Measurements from ENCODE around the gene KMT5B. TPM values are rescaled to one million over a fixed set of nuclear protein-coding genes. Genes with fewer than 3 reads are reported as not detected.

The KMT5B gene
- total and polyA plus RNA-seq, 10 of the 15 experiments (the other 5 are each of a cell fraction or from before 2014, with no cell fraction given), result 4.7 to 21.8 (median 18.0) TPM

- TF ChIP-seq MTA2 (IDR thresholded peaks at IDR 0.05; ENCODE audit: low read depth), result no peak
These were observed 59.4 kb downstream of the KMT5B start (continued) for GRCh38 chr11:68153742-68154141.

- no peak for FAIRE-seq
- no peak for TF ChIP-seq BHLHE40 (IDR thresholded peaks at IDR 0.05; ENCODE audit: borderline replicate concordance in 1 of 2, low read depth in 2 of 2, low read length in 1 of 2)
- no peak for TF ChIP-seq CBX3 (IDR thresholded peaks at IDR 0.05; ENCODE audit: borderline replicate concordance, low read depth)
- TF ChIP-seq ASH2L (IDR thresholded peaks at IDR 0.05; ENCODE audit: borderline replicate concordance, low read depth), result no peak
- TF ChIP-seq TBL1XR1 (IDR thresholded peaks at IDR 0.05; ENCODE audit: low read depth, low read length), result no peak
- no peak for TF ChIP-seq NRF1 (conservative IDR thresholded peaks at IDR 0.05; ENCODE audit: low read depth, low read length)
- TF ChIP-seq ATF7 (IDR thresholded peaks at IDR 0.05; ENCODE audit: low read depth), result no peak
- no peak for TF ChIP-seq SMC3 (IDR thresholded peaks at IDR 0.05; ENCODE audit: borderline replicate concordance, low read length)
- TF ChIP-seq POLR2AphosphoS2 (IDR thresholded peaks at IDR 0.05; ENCODE audit: low read depth, low read length), result no peak
- no peak for TF ChIP-seq ZNF592 (IDR thresholded peaks at IDR 0.05)
- no peak for TF ChIP-seq ZNF384 (IDR thresholded peaks at IDR 0.05; ENCODE audit: borderline replicate concordance, low read depth, low read length)
- no peak for TF ChIP-seq ZNF622 (IDR thresholded peaks at IDR 0.05)
- TF ChIP-seq BCL11A (IDR thresholded peaks at IDR 0.05; ENCODE audit: low read depth, low read length), result no peak
- TF ChIP-seq CHD4 (IDR thresholded peaks at IDR 0.05), result no peak
- TF ChIP-seq RCOR1 (conservative IDR thresholded peaks at IDR 0.05; ENCODE audit: low read depth, low read length), result no peak
- no peak for TF ChIP-seq ZSCAN29 (IDR thresholded peaks at IDR 0.05)
- TF ChIP-seq RAD51 (IDR thresholded peaks at IDR 0.05), result no peak
- no peaks in the 10 kb centered on the region for H3K4me1 ChIP-seq (ENCODE audit: control insufficient read depth, insufficient read depth, low read length)
- no peak overlapping the region for H3K4me2 ChIP-seq (ENCODE audit: control insufficient read depth, insufficient read depth)
- ChIA-PET CTCF (no interaction called here), RAD21 (ENCODE audit: unreplicated experiment) (no interaction called here), POLR2A (no interaction called here), SMC1A (ENCODE audit: uncharacterized antibody, unreplicated experiment) (interaction anchor here (0.6 kb wide), 1 partner anchor 80 kb away, joined by 3 read pairs; no protein-coding TSS in a partner anchor)
- no peak for ATAC-seq
- H3K9ac ChIP-seq (ENCODE audit: control insufficient read depth, insufficient read depth, low read length), result no peak overlapping the region
- H3K36me3 ChIP-seq (ENCODE audit: control insufficient read depth in 2 of 2, insufficient read depth in 2 of 2, low read length in 1 of 2), result no peaks in the 10 kb centered on the region
- H3K27me3 ChIP-seq (replicated peaks in 1 of 2; ENCODE audit: control insufficient read depth in 2 of 2, insufficient read depth in 2 of 2, low read length in 1 of 2), result no peaks in the 10 kb centered on the region
- in situ Hi-C loops (cut with MboI), result no loop called here
- 45% methylated on average over 7 of the region's 7 CpGs for WGBS (ENCODE audit: insufficient coverage, insufficient replicate concordance, low lambda C conversion rate, missing lambda C conversion rate)
- no peak for DNase-seq (ENCODE audit: low read depth, low spot score)
- no peak overlapping the region for H2AFZ ChIP-seq (ENCODE audit: control insufficient read depth, low read depth, low read length)
- H4K20me1 ChIP-seq (ENCODE audit: control insufficient read depth, insufficient read depth), result no peaks in the 10 kb centered on the region
- H3K79me2 ChIP-seq (ENCODE audit: control insufficient read depth, insufficient read depth, low read length), result no peaks in the 10 kb centered on the region
- BruUV-seq (replicated peaks), result no TSS peak
- H3K9me3 ChIP-seq (replicated peaks; ENCODE audit: control insufficient read depth, insufficient read depth, low read length), result no peaks in the 10 kb centered on the region
- H3K27ac ChIP-seq (ENCODE audit: control insufficient read depth, insufficient read depth), result no peak overlapping the region
- H3K4me3 ChIP-seq, result no peak overlapping the region
- intact Hi-C loops (cut with micrococcal nuclease; ENCODE audit: unreplicated experiment), result no loop called here
These were observed 63.1 kb downstream of the KMT5B start for GRCh38 chr11:68150037-68150436.
